Caco-2 (cell line): ENCODE results near the gene CPLX1. TPM values are rescaled to one million over a fixed set of nuclear protein-coding genes. Genes with fewer than 3 reads are reported as not detected.

ENCODE experiments used
- BruUV-seq: library from RNA; stranded (reverse); fragments of 400-500 nt; replicated peaks from 2 replicates; lab custom pipeline; 2021; lab: Mats Ljungman, UMichigan
- CTCF ChIA-PET: fragments of 300-600 bp; sonication (Branson Sonifier 250); formaldehyde crosslinking; loops from one replicate; lab custom pipeline; 2022; ENCODE audit warnings: antibody characterized with exemption; lab: Charles Lee
- POLR2A ChIA-PET: fragments of 300-600 bp; sonication (Branson Sonifier 250); formaldehyde crosslinking; loops from one replicate; lab custom pipeline; 2022; ENCODE audit warnings: antibody characterized with exemption; lab: Charles Lee
- DNase-seq, 2 experiments: peaks; one replicate each; pipeline versions ENCODE4 v3.0.0 to v3.0.0-alpha.2; 2020 to 2022
- H3K27me3 ChIP-seq: replicated peaks from 2 replicates; pipeline ENCODE4 v1.6.0; 2011; ENCODE audit warnings: low read length; ENCODE audit not compliant: control insufficient read depth, insufficient read depth
- H3K36me3 ChIP-seq: 2 replicates; pipeline ENCODE4 v1.5.1; 2011; ENCODE audit warnings: low read length; ENCODE audit not compliant: control insufficient read depth, insufficient read depth
- H3K4me1 ChIP-seq: fragments of 250-450 bp; sonication (Bioruptor Pico); 2 replicates; pipeline ENCODE4 v1.5.1; 2020; ENCODE audit warnings: mild to moderate bottlenecking
- H3K4me3 ChIP-seq: 2 replicates; pipeline ENCODE4 v1.5.1; 2011; ENCODE audit warnings: low read depth, mild to moderate bottlenecking, control low read depth, low read length
- H3K9me3 ChIP-seq: fragments of 250-450 bp; sonication (Bioruptor Pico); 2 replicates; pipeline ENCODE4 v1.5.1; 2020; ENCODE audit warnings: mild to moderate bottlenecking, moderate library complexity
- H3K27ac Mint-ChIP-seq: one replicate; pipeline ENCODE4 v1.8.0; 2022; ENCODE audit warnings: mixed read lengths; ENCODE audit not compliant: unreplicated experiment
- H3K27me3 Mint-ChIP-seq: one replicate; pipeline ENCODE4 v1.8.0; 2022; ENCODE audit warnings: mixed read lengths; ENCODE audit not compliant: insufficient read depth, unreplicated experiment
- H3K36me3 Mint-ChIP-seq: one replicate; pipeline ENCODE4 v1.8.0; 2022; ENCODE audit warnings: mild to moderate bottlenecking, mixed read lengths; ENCODE audit not compliant: insufficient read depth, unreplicated experiment
- H3K4me1 Mint-ChIP-seq: one replicate; pipeline ENCODE4 v1.8.0; 2022; ENCODE audit warnings: low read depth, mixed read lengths; ENCODE audit not compliant: unreplicated experiment
- H3K4me3 Mint-ChIP-seq: one replicate; pipeline ENCODE4 v1.8.0; 2022; ENCODE audit warnings: mild to moderate bottlenecking, moderate library complexity, mixed read lengths; ENCODE audit not compliant: unreplicated experiment
- H3K9me3 Mint-ChIP-seq: one replicate; pipeline ENCODE4 v1.8.0; 2022; ENCODE audit warnings: mixed read lengths; ENCODE audit not compliant: unreplicated experiment
- intact Hi-C: fragments of 100-400 bp; cut with micrococcal nuclease; formaldehyde crosslinking; loops from one replicate; pipeline ENCODE4 v1.10.0; 2022; ENCODE audit not compliant: unreplicated experiment
- total RNA-seq: library from RNA; stranded (reverse); gene quantifications from 2 replicates; pipeline ENCODE4 v1.2.3, GENCODE V29; 2022
- TF ChIP-seq, protein P1 (sequence below), 2 experiments: fragments of 200-600 bp in 1 of 2; IDR thresholded peaks; 1 replicate in 1 of 2; 2 replicates in 1 of 2; pipeline versions ENCODE4 v1.5.1 to v1.8.0; 2011 to 2022; ENCODE audit warnings: antibody characterized with exemption in 1 of 2, control low read depth in 1 of 2, inconsistent platforms in 1 of 2, low read depth in 1 of 2, low read length in 1 of 2, mild to moderate bottlenecking in 1 of 2, moderate library complexity in 1 of 2; ENCODE audit not compliant: insufficient read depth in 1 of 2, severe bottlenecking in 1 of 2, unreplicated experiment in 1 of 2

The CPLX1 gene
- total RNA-seq, 1 experiment from 2014 or later: 20.9 TPM

DNA sequence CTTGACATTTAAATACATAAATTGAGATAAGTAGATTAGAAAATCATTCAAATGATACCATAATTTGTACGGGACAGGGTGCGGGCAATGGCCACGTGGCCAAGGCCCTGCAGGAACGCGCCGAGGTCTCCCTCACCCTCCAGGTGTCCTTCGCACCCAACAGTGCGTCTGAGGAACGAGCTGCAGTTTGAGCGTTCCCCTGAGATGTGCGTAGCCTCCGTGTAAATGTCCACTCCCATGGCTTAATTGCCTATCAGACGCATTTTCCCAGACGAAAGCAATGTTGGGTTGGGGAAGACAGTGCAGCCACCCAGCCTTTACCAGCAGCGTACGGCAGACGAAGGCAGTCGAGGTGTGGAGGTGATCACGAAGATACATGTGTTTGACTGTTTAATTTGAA is 56.4 kb downstream of the CPLX1 start:
- Mint-ChIP-seq H3K27me3 (no peaks in the 10 kb centered on the region), H3K27ac (no peak overlapping the region), H3K4me3 (no peak overlapping the region), H3K9me3 (no peaks in the 10 kb centered on the region), H3K36me3 (peaks cover 74% of the 10 kb centered on the region), H3K4me1 (peaks cover 7% of the 10 kb centered on the region)
- H3K4me3 ChIP-seq: no peak overlapping the region
- TF ChIP-seq, protein P1, sequence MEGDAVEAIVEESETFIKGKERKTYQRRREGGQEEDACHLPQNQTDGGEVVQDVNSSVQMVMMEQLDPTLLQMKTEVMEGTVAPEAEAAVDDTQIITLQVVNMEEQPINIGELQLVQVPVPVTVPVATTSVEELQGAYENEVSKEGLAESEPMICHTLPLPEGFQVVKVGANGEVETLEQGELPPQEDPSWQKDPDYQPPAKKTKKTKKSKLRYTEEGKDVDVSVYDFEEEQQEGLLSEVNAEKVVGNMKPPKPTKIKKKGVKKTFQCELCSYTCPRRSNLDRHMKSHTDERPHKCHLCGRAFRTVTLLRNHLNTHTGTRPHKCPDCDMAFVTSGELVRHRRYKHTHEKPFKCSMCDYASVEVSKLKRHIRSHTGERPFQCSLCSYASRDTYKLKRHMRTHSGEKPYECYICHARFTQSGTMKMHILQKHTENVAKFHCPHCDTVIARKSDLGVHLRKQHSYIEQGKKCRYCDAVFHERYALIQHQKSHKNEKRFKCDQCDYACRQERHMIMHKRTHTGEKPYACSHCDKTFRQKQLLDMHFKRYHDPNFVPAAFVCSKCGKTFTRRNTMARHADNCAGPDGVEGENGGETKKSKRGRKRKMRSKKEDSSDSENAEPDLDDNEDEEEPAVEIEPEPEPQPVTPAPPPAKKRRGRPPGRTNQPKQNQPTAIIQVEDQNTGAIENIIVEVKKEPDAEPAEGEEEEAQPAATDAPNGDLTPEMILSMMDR (IDR thresholded peaks at IDR 0.05; ENCODE audit: insufficient read depth in 1 of 2, low read depth in 1 of 2, low read length in 1 of 2, severe bottlenecking in 1 of 2, unreplicated experiment in 1 of 2): no peak
- H3K4me1 ChIP-seq: no peaks in the 10 kb centered on the region
- H3K9me3 ChIP-seq: no peaks in the 10 kb centered on the region
- POLR2A ChIA-PET: no interaction called here
- no TSS peak for BruUV-seq
- intact Hi-C loops: no loop called here
- CTCF ChIA-PET: no interaction called here
- no peak for DNase-seq
- no peaks in the 10 kb centered on the region for H3K27me3 ChIP-seq
- peaks cover 4% of the 10 kb centered on the region for H3K36me3 ChIP-seq

DNA sequence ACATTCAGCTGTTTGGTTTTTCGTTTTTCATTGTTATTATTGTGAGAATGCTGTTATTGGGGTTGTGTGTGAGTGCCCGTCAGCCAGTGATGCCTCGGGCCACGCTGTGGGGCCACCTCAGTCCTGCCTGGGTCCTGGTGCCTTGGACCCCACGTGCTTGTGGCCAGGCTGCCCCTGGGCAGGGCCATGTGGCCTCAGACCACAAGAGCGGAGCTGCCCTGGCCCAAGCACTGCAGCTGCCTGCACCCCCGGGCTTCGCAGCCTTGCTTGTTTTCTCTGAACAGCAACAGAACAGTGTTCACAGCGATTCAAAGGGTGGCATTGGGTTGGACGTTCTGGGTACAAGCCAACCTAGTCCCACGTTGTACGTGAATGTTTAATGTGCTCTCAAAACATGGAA is 56.9 kb downstream of the CPLX1 start:
- peaks cover 74% of the 10 kb centered on the region for H3K36me3 Mint-ChIP-seq
- Histone ChIP-seq H3K36me3 (peaks cover 4% of the 10 kb centered on the region), H3K27me3 (no peaks in the 10 kb centered on the region), H3K4me3 (no peak overlapping the region), H3K4me1 (no peaks in the 10 kb centered on the region), H3K9me3 (no peaks in the 10 kb centered on the region)
- BruUV-seq: no TSS peak
- H3K4me1 Mint-ChIP-seq: peaks cover 7% of the 10 kb centered on the region
- H3K9me3 Mint-ChIP-seq: no peaks in the 10 kb centered on the region
- no peak overlapping the region for H3K4me3 Mint-ChIP-seq
- TF ChIP-seq, protein P1 (IDR thresholded peaks at IDR 0.05; ENCODE audit: insufficient read depth in 1 of 2, low read depth in 1 of 2, low read length in 1 of 2, severe bottlenecking in 1 of 2, unreplicated experiment in 1 of 2): no peak
- intact Hi-C loops: no loop called here
- ChIA-PET CTCF (no interaction called here), POLR2A (no interaction called here)
- no peaks in the 10 kb centered on the region for H3K27me3 Mint-ChIP-seq
- H3K27ac Mint-ChIP-seq: no peak overlapping the region
- DNase-seq: peak in 1 of 2 experiments; percentile 27

GRCh38 chr4:768076-768475 is 57.9 kb downstream of the CPLX1 start:
- Mint-ChIP-seq H3K27me3 (no peaks in the 10 kb centered on the region), H3K9me3 (no peaks in the 10 kb centered on the region), H3K36me3 (peaks cover 74% of the 10 kb centered on the region), H3K4me1 (peaks cover 7% of the 10 kb centered on the region), H3K27ac (no peak overlapping the region), H3K4me3 (no peak overlapping the region)
- H3K4me3 ChIP-seq: no peak overlapping the region
- H3K27me3 ChIP-seq: no peaks in the 10 kb centered on the region
- POLR2A ChIA-PET: no interaction called here
- CTCF ChIA-PET: no interaction called here
- no peak for DNase-seq
- H3K4me1 ChIP-seq: no peaks in the 10 kb centered on the region
- intact Hi-C loops: no loop called here
- peaks cover 6% of the 10 kb centered on the region for H3K36me3 ChIP-seq
- BruUV-seq: TSS peak; percentile 19
- H3K9me3 ChIP-seq: no peaks in the 10 kb centered on the region
- TF ChIP-seq, protein P1 (IDR thresholded peaks at IDR 0.05; ENCODE audit: insufficient read depth in 1 of 2, low read depth in 1 of 2, low read length in 1 of 2, severe bottlenecking in 1 of 2, unreplicated experiment in 1 of 2): no peak
